HepG2 (cell line): ENCODE measurements around the gene MYORG. TPM values are rescaled to one million over a fixed set of nuclear protein-coding genes. Genes with fewer than 3 reads are reported as not detected.
A peak's percentile ranks its signal among the peaks of the same experiment; 100 is the strongest.

Source experiments
- ARID3A ChIP-seq: IDR thresholded peaks from 2 replicates; pipeline ENCODE4 v1.6.1; 2012; ENCODE audit warnings: low read depth, low read length, improper control_type of control experiment
- BCL6 ChIP-seq: IDR thresholded peaks from 2 replicates; pipeline ENCODE4 v1.6.1; 2016; ENCODE audit warnings: missing genetic modification reagents, missing compliant biosample characterization
- ELF1 ChIP-seq: sonication (generic); formaldehyde crosslinking; IDR thresholded peaks from 2 replicates; pipeline ENCODE4 v1.4.0; 2020; ENCODE audit warnings: missing genetic modification reagents
- ETV6 ChIP-seq: sonication (generic); formaldehyde crosslinking; conservative IDR thresholded peaks from 2 replicates; pipeline ENCODE4 v1.4.0; 2020; ENCODE audit warnings: missing genetic modification reagents
- HBP1 ChIP-seq: IDR thresholded peaks from 2 replicates; pipeline ENCODE4 v1.6.1; 2016; ENCODE audit warnings: low read depth, control low read depth
- KAT2B ChIP-seq: fragments of 150-350 bp; IDR thresholded peaks from 2 replicates; pipeline ENCODE4 v1.6.1; 2014; ENCODE audit warnings: low read depth, low read length, borderline replicate concordance
- KDM4B ChIP-seq: sonication (generic); formaldehyde crosslinking; IDR thresholded peaks from 2 replicates; pipeline ENCODE4 v1.4.0; 2020; ENCODE audit warnings: missing genetic modification reagents
- KIAA2018 ChIP-seq: sonication (generic); formaldehyde crosslinking; IDR thresholded peaks from 2 replicates; pipeline ENCODE4 v1.5.0; 2020; ENCODE audit warnings: mild to moderate bottlenecking, missing genetic modification reagents, borderline replicate concordance
- MTERF4 ChIP-seq: sonication (generic); formaldehyde crosslinking; IDR thresholded peaks from 2 replicates; pipeline ENCODE4 v1.8.0; 2023; ENCODE audit warnings: mild to moderate bottlenecking, missing genetic modification reagents
- PRMT3 ChIP-seq: sonication (generic); formaldehyde crosslinking; IDR thresholded peaks from 2 replicates; pipeline ENCODE4 v1.8.1; 2022; ENCODE audit warnings: low read depth, mild to moderate bottlenecking, moderate library complexity, missing genetic modification reagents, borderline replicate concordance
- SALL2 ChIP-seq: sonication (generic); formaldehyde crosslinking; IDR thresholded peaks from 2 replicates; pipeline ENCODE4 v1.8.1; 2023; ENCODE audit warnings: mild to moderate bottlenecking, missing genetic modification reagents, inconsistent platforms
- ZNF337 ChIP-seq: sonication (generic); formaldehyde crosslinking; IDR thresholded peaks from 2 replicates; pipeline ENCODE4 v1.5.1; 2020; ENCODE audit warnings: missing genetic modification reagents, low read depth, mild to moderate bottlenecking, borderline replicate concordance
- ZNF44 ChIP-seq: sonication (generic); formaldehyde crosslinking; IDR thresholded peaks from 2 replicates; pipeline ENCODE4 v1.5.1; 2020; ENCODE audit warnings: mild to moderate bottlenecking, missing genetic modification reagents
- ZNF513 ChIP-seq: sonication (generic); formaldehyde crosslinking; conservative IDR thresholded peaks from 2 replicates; pipeline ENCODE4 v1.5.0; 2020; ENCODE audit warnings: missing genetic modification reagents
- ZNF747 ChIP-seq: sonication (generic); formaldehyde crosslinking; IDR thresholded peaks from 2 replicates; pipeline ENCODE4 v1.8.1; 2023; ENCODE audit warnings: missing genetic modification reagents, mild to moderate bottlenecking, borderline replicate concordance
- polyA plus RNA-seq, 8 experiments: library from polyadenylated mRNA; depleted of rRNA in 3 of 8; stranded (reverse) in 7 of 8; unstranded in 1 of 8; fragments of >200 nt; fragmentation: Illumina TruSeq in 4 of 8; extraction: Trizol in 4 of 8; gene quantifications; 2 replicates each; pipeline versions ENCODE4 v1.2.1 to v1.2.3, GENCODE V29; 2011 to 2016; ENCODE audit warnings: low read depth in 4 of 8, missing spikeins in 1 of 8, mixed read lengths in 1 of 8; ENCODE audit not compliant: insufficient read depth in 1 of 8
- total RNA-seq, 5 experiments: library from RNA; depleted of rRNA; stranded (reverse); fragments of >200 nt; fragmentation: Illumina TruSeq; extraction: Trizol; gene quantifications; 2 replicates each; pipeline ENCODE4 v1.2.3, GENCODE V29; 2016; ENCODE audit warnings: low read depth in 1 of 5

MYORG gene
- total and polyA plus RNA-seq, 2 of the 13 experiments (the other 11 are each of a cell fraction or from before 2014, with no cell fraction given): 11.1 to 22.4 TPM

GRCh38 chr9:34374905-34375552 lies 1.7 kb downstream of the MYORG start (continued):
- no peak for TF ChIP-seq KIAA2018 (CRISPR knock-in tag)
- no peak for TF ChIP-seq HBP1 (CRISPR knock-in tag)
- 0 out of 2 replicates have a peak, but pooled peaks have one; percentile 30 for TF ChIP-seq ELF1 (CRISPR knock-in tag)
- no peak for TF ChIP-seq ARID3A
- TF ChIP-seq ZNF44 (CRISPR knock-in tag): no peak
- TF ChIP-seq ZNF337: peak; percentile 9; the same call in 1 of the 2 replicates
- no peak for TF ChIP-seq SALL2 (CRISPR knock-in tag)
- TF ChIP-seq ZNF513 (CRISPR knock-in tag): no peak
- 0 out of 2 replicates have a peak, but pooled peaks have one; percentile 51 for TF ChIP-seq ZNF747 (CRISPR knock-in tag)
- no peak for TF ChIP-seq KDM4B (CRISPR knock-in tag)
- no peak for TF ChIP-seq KAT2B
- TF ChIP-seq MTERF4 (CRISPR knock-in tag): no peak
- no peak for TF ChIP-seq PRMT3 (CRISPR knock-in tag)
- TF ChIP-seq ETV6 (CRISPR knock-in tag): no peak
- TF ChIP-seq BCL6 (CRISPR knock-in tag): peak; percentile 66
